Activated effector memory CD4-positive, alpha-beta T cell treated with anti-CD3 and anti-CD28 coated beads, Interleukin-2, amount 50 U/mL, for 16 hours (primary cell): Measurements from ENCODE around the gene OGFOD3.
"Not testable (repeated sequence)": the region's sequence is repeated elsewhere in the genome, so short reads cannot be mapped to it uniquely, and the experiment has no call there.

Experiments used
- DNase-seq: peaks from one replicate; pipeline ENCODE4 v3.0.0-alpha.2; 2020

OGFOD3 gene

DNA sequence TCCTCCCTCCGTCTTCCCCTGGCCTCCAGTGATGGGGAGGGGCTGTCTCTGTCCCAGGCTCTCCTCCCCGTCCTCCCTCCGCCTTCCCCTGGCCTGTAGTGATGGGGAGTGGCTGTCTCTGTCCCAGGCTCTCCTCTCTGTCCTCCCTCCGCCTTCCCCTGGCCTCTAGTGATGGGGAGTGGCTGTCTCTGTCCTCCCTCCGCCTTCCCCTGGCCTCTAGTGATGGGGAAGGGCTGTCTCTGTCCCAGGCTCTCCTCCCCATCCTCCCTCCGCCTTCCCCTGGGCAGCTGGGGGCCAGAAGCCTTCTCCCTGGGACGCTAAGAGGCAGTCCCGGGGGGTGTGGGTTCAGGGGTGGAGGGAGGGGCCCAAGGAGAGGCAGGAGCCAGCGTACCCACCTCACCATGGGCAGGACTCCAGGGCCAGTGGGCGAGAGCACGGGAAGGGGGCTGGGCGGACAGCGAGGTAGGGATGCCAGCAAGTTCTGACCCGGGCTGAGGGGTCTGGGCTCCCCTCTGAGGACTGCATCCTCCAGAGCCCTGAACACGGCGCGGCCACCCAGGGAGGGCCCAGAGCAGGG, 32.0 kb downstream of the OGFOD3 start:
- no peak for DNase-seq

GRCh38 chr17:82385559-82386254, 32.7 kb downstream of the OGFOD3 start:
- no peak for DNase-seq

DNA sequence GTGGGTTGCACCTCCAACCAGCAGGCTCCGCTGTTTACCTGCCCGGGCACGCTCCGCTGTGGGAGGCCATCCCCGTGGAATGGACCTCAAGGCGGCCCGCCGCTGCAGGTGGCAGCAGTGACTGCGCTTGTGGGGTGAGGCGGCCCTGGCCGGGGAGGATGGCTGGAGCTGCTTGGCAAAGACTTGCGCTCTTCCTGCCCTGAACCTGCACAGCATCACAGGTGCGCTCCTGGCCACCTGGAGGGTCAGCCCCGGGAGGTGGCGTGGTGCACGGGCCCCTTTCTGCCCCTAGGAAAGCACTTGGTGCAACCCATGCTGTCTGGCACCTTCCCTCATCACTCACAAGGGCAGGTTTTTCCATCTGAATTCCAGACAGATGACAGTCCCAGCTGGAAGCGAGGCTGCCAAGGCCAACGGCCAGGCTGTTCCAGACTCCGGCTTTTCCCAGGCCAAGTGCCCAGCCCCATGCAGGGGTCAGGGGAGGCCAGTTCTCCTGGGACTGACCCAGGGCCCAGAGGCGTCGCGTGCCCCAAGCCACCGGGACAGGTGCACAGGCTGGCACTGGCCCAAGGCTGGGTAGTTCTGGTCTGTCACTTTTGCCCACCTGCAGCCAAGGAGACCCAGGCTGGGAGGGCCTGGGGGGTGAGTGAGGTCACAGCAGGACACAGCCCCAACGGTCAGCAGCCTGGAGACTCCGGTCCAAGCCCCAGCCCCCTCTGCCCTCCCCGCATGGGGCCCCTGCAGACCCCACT, 33.5 kb downstream of the OGFOD3 start:
- no peak for DNase-seq

DNA sequence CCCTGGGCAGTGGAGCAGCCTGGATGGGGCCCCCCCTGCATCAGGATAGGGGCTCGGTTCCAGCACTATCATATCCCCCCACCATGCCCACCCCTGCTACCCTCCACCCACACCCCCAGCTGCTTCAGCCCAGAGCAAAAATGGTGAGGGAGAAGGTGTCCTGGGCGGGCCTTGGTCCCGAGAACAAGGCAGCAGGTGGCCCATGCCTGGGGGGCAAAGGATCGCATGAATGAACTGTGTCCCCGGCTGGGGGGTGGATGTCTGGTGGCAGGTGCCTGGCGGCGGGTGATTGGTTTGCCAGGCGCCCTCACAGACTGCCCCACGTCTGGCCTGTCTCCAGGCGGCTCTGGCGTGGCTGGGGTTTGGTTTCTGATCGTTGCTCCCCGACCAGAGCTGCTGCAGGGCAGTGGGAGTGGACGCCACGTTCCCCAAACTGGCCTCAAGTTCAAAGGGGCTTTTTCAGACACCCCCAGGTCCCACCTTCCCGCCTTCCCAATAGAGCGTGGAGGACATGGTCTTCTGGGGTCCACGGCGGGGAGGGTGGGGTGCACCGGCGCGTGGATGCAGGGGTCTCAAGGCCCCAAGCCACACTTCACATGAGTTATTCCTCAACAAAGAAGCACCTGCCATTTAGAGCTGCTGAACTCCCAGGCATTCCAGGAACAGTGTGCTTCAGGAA, 34.2 kb downstream of the OGFOD3 start:
- no peak for DNase-seq

DNA sequence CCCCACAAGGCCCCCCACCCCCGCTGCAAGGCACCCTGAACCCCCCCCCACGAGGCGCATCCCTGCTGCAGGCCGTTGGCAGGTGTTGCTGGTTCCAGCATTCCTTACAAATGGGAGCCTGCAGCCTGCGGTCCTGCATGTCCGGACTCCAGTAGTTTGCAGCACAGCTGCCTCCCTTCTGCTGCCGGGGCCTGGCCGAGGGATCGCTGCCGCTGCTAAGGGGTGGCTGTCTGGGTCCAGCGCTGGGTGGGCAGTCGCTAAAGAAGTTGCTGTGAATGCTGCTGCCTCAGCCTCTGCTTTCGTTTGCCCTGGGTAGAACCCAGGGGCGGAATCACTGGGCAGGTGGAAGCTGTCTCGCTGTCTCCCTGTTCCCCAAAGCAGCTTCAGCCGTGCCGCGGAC, 35.0 kb downstream of the OGFOD3 start:
- no peak for DNase-seq

DNA sequence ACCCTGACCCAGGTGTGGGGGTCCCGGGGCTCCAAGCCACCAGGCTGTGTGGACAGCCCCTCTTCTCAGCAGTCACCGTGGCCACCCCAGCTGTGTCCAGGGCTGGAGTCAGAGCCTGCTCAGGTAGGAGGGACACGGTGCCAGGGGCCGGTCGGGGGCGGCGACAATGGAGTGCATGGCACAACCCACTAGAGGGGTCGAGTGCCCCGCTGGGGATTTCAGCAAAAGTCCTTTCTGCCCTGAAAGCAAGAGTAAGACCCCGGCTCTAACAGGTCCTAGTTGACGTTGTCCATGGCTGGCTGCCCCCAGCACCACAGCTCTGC, 35.5 kb downstream of the OGFOD3 start:
- no peak for DNase-seq

GRCh38 chr17:82382220-82382932, 36.0 kb downstream of the OGFOD3 start:
- not testable (repeated sequence) for DNase-seq

- not testable (repeated sequence) for DNase-seq
Measured at GRCh38 chr17:82381703-82382009, 36.7 kb downstream of the OGFOD3 start.

DNA sequence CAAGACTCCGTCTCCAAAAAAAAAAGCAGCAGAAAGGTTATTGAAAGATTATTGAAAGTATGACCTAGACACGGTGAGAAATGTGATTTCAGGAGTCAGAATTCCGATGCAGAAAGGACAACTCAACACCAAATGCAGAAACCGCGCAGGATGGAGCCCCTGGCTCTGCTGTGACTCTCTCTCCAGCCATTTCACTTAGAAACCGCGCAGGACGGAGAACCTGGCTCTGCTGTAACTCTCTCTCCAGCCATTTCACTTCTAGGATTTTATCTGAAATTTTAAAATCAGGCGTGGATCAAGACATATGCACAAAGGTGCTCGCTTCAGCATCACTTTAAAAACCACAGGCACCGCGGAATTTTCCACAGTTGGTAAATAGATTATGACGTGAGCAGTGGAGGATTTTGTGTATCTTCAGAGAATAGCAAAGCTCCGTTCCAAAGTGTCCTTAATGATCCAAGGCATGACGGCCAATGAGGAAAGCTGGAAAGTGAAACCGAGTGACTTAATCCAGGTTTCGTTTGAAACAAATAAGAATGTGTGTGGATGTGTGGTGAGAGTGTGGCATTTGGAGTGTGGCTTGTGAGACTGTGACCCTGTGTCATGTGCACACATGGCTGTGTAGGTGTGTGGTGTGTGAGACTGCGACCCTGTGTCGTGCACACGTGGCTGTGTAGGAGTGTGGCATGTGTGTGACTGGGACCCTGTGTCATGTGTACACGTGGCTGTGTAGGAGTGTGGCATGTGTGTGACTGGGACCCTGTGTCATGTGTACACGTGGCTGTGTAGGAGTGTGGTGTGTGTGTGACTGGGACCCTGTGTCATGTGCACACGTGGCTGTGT, 37.3 kb downstream of the OGFOD3 start:
- no peak for DNase-seq

- no peak for DNase-seq
Measured at GRCh38 chr17:82378741-82379021, 39.7 kb downstream of the OGFOD3 start.

- no peak for DNase-seq
Measured at GRCh38 chr17:82377924-82378740, 40.3 kb downstream of the OGFOD3 start.

DNA sequence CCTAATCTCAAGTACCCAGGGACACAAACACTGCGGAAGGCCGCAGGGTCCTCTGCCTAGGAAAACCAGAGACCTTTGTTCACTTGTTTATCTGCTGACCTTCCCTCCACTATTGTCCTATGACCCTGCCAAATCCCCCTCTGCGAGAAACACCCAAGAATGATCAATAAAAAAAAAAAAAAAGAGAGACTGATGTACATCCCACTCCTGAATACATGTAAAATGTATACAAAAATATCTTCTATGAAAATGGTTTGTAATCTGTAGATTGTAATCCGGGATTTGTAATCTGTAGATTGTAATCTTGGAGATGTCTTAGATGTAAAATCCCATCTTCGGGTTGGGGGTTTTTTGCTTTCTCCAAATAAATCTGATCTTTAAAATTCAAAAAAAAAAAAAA, 41.1 kb downstream of the OGFOD3 start:
- DNase-seq: not testable (repeated sequence)

DNA sequence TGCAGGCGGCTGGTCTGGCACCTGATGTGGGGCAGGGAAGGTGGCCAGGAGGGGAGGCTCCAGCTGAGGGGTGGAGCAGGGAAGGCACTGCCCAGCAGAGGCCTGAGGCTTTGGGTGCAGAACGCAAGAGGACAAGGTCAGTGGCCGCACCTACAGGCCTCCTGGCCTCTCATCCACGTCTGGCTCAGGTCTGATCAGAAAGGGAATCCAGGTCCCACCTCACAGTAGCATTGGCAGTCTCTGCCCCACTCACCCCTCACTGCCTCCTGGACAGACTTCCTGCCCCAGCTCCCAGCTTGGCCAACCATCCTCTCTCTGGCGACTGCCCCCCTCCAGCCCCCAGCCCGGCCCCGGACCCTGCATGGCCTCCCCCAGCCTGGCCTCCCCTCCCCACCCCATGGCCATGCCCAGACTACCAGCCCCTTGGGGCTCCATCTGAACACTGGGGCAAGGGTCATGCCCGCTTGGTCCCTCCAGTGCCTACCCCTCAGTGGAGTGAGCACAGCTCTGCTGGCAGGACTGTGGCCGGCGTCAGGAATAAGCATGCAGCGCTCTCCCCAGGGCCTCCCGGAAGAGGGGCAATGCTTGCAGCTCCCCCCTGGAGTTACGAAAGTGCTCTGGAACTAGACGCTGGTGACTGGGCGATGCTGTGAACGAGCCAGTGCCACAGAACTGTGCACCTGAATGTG, 42.2 kb downstream of the OGFOD3 start:
- no peak for DNase-seq

DNA sequence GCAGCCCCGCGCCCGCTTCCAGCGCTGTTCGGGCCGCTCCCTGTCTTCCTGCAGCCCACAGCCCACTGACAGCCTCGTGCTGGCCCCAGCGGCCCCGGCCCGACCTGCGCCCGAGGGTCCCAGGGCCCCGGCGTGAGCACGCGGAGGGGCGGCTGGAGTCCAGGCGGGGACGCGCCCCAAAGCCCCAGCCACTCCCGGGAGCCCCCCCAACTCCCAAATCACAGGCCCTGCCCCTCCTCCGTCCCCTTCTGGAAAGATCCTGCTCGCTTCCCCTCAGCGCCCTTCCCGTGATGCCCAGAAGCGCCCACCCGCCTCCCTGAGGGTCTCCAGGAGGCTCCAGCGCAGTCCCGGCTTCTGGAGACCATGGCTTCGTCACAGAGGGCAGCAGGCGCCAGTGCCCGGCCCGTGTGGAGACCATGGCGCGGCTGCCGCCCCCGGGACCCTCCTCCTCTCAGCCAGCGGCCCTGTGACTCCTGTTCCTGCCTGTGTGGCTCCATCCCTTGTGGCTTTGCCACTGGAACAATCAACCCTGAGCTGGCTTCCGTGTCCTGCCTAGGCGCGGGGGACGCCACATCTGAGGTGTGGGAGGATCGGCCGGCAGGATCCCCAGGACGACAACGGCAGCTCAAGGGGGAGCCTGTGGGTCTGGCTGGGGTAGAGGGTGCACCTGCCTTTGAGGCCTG, 42.9 kb downstream of the OGFOD3 start:
- no peak for DNase-seq

DNA sequence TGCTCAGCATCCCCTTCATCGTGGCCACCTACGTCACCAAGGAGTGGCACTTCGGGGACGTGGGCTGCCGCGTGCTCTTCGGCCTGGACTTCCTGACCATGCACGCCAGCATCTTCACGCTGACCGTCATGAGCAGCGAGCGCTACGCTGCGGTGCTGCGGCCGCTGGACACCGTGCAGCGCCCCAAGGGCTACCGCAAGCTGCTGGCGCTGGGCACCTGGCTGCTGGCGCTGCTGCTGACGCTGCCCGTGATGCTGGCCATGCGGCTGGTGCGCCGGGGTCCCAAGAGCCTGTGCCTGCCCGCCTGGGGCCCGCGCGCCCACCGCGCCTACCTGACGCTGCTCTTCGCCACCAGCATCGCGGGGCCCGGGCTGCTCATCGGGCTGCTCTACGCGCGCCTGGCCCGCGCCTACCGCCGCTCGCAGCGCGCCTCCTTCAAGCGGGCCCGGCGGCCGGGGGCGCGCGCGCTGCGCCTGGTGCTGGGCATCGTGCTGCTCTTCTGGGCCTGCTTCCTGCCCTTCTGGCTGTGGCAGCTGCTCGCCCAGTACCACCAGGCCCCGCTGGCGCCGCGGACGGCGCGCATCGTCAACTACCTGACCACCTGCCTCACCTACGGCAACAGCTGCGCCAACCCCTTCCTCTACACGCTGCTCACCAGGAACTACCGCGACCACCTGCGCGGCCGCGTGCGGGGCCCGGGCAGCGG, 43.6 kb downstream of the OGFOD3 start:
- no peak for DNase-seq

DNA sequence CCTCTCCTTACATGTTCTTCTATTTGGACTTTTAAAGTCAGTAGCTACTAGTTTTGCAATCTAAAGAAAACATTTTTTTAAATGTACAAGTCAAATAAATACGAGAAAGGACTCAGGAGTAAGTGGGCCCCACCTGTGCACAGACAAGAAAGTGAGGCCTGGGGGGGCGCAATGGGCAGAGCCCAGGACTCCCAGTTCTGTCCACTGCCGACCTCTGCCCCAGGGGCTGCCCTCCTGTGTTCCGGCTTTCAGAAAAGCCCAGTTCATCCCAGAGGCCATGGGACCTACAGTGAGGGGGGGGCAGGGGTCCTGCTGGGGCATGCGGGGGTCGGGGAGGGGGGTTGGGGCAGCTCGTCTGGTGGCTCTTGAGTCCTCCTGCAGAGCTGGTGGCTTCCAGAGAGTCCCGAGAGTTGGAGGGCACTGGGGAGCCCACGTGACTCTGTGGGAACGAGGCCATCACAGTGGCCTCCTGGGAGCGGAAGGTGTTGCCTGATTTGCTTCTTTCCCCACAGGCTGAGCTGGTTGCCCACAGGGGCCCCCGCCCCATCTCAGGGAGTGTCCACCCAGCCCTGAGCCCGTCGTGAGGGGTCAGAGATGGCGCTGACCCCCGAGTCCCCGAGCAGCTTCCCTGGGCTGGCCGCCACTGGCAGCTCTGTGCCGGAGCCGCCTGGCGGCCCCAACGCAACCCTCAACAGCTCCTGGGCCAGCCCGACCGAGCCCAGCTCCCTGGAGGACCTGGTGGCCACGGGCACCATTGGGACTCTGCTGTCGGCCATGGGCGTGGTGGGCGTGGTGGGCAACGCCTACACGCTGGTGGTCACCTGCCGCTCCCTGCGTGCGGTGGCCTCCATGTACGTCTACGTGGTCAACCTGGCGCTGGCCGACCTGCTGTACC, 44.4 kb downstream of the OGFOD3 start:
- DNase-seq: no peak

DNA sequence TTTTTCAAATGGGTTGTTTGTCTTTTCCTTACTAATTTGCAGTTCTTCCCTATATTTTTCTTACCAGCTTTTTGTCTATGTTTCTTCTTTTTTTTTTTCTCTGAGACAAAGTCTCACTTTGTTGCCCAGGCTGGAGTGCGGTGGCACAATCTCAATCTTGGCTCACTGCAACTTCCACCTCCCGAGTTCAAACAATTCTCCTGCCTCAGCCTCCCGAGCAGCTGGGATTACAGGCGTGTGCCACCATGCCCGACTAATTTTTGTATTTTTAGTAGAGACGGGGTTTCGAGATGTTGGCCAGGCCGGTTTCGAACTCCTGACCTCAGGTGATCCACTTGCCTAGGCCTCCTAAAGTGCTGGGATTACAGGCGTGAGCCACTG, 45.3 kb downstream of the OGFOD3 start:
- not testable (repeated sequence) for DNase-seq

GRCh38 chr17:82372249-82373071, 45.9 kb downstream of the OGFOD3 start:
- DNase-seq: no peak
